ENCODE data around the gene RABIF. TPM values are rescaled to one million over a fixed set of nuclear protein-coding genes. Genes with fewer than 3 reads are reported as not detected.

RABIF gene
- total and polyA plus RNA-seq, 2 donors (not counting 1 experiment from before 2014, with no cell fraction given), result 8.2 to 14.2 TPM

GRCh38 chr1:202861420-202862132 is 27.4 kb downstream of the RABIF start:
- DNase-seq (peak; percentile 63), ATAC-seq (ENCODE audit: low read depth) (peak; percentile 97)
- H3K27me3 ChIP-seq (replicated peaks in 1 of 4; ENCODE audit: control extremely low read depth in 1 of 4, control insufficient read depth in 3 of 4, insufficient read depth in 4 of 4, low read length in 3 of 4), result peaks cover 0 to 26% (median 10%) of the 10 kb centered on the region in 4 experiments
- peaks cover 0 to 5% (median 0%) of the 10 kb centered on the region in 3 donors for H3K9me3 ChIP-seq (ENCODE audit: control extremely low read depth in 1 of 3, control insufficient read depth in 2 of 3, insufficient read depth in 1 of 3, low read length in 2 of 3)
- peaks cover 10 to 16% of the 10 kb centered on the region in 2 donors for H3K4me1 ChIP-seq (ENCODE audit: control insufficient read depth in 2 of 2, insufficient read depth in 2 of 2, low read length in 2 of 2)
- H3K27me3 Mint-ChIP-seq, result peaks cover 20% of the 10 kb centered on the region
- H2AFZ ChIP-seq (ENCODE audit: insufficient read depth, low read depth, low read length, poor library complexity, severe bottlenecking), result peak overlapping the region; percentile 76
- POLR2A ChIA-PET, result no interaction called here
- H3K27ac ChIP-seq (ENCODE audit: low read length in 2 of 2), result no peak overlapping the region
- peaks cover 14% of the 10 kb centered on the region for H3K4me1 Mint-ChIP-seq
- no peak for TF ChIP-seq CTCF (IDR thresholded peaks at IDR 0.05)
- TF ChIP-seq EZH2 (IDR thresholded peaks at IDR 0.05; ENCODE audit: borderline replicate concordance, insufficient read depth, low read depth, low read length, poor library complexity, severe bottlenecking), result no peak
- no peaks in the 10 kb centered on the region for H3K79me2 ChIP-seq (ENCODE audit: control insufficient read depth, insufficient read depth, low read length)
- peak overlapping the region; percentile 97 for H3K4me2 ChIP-seq (replicated peaks; ENCODE audit: low read depth, low read length, poor library complexity, severe bottlenecking)
- H3K4me3 Mint-ChIP-seq, result peak overlapping the region; percentile 88
- H3K9ac ChIP-seq (ENCODE audit: low read length), result peak overlapping the region; percentile 71
- 0% methylated on average over 42 of the region's 44 CpGs for WGBS (ENCODE audit: insufficient coverage)
- no peaks in the 10 kb centered on the region for H4K20me1 ChIP-seq (ENCODE audit: control insufficient read depth, insufficient read depth, low read length, poor library complexity, severe bottlenecking)
- H3K36me3 ChIP-seq (replicated peaks in 1 of 2; ENCODE audit: control extremely low read depth in 1 of 2, control insufficient read depth in 1 of 2, extremely low read depth in 1 of 2, insufficient read depth in 2 of 2, low read length in 1 of 2), result no peaks in the 10 kb centered on the region
- H3K4me3 ChIP-seq (ENCODE audit: control extremely low read depth in 1 of 5, extremely low read depth in 1 of 5, insufficient read depth in 1 of 5, low read depth in 2 of 5, low read length in 4 of 5), result peak overlapping the region; percentile 54 to 66 (median 61)
- intact Hi-C loops (cut with micrococcal nuclease), result loop anchor here (1.0 kb wide), 2 partner anchors 27 to 51 kb away; partner anchors contain the start of gene PCAT6
- no peak overlapping the region for H3K27ac Mint-ChIP-seq
- CTCF ChIA-PET, result interaction anchor here (0.8 kb wide), 1 partner anchor 8 kb away, joined by 3 read pairs; no protein-coding TSS in a partner anchor
- H3K9me3 Mint-ChIP-seq (ENCODE audit: insufficient read depth), result no peaks in the 10 kb centered on the region

Data from B cell (primary cell).